ENCODE data around the gene AP2A2.

AP2A2 gene

DNA sequence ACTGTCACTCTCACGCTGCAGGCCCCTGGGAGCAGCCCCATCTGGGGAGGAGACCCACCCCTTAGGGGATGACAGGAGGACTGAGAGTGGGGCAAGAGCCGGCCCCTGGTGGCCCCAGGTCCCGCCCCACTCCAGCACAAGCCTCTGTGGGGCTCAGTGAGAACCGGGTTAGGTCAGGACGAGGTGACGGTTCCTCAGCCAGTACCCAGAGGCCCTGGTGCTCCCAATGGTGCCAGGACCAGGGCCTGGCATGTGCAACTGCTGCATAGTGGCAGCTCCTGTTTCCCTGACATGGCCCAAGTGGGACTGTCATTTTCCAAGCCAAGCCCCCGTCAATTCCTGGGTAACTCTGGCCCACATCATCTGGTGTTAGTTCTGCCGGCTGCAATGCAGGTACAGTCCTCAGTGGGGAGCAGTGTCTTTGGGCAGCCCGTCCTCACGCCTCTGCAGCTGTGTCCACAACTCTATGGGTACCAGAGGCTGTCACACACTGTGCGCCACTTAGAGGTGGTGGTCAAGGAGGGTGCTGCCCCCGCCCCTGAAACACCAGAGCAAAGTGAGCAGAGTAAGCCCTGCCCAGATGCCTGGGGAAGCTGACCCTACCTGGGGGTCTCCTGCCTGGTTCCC lies 31.0 kb upstream of the AP2A2 start:
- no peak for TF ChIP-seq TAF1 (IDR thresholded peaks at IDR 0.05; ENCODE audit: low read depth)
- TF ChIP-seq ZBTB7A (IDR thresholded peaks at IDR 0.05; ENCODE audit: low read depth): no peak
- TF ChIP-seq TEAD4 (IDR thresholded peaks at IDR 0.05): no peak
- TF ChIP-seq EGR1 (IDR thresholded peaks at IDR 0.05): no peak
- no peak for TF ChIP-seq YY1 (IDR thresholded peaks at IDR 0.05; ENCODE audit: low read depth)
- no peak for TF ChIP-seq RAD21 (IDR thresholded peaks at IDR 0.05; ENCODE audit: low read depth)
- TF ChIP-seq EP300 (IDR thresholded peaks at IDR 0.05; ENCODE audit: borderline replicate concordance): no peak
- no peak for TF ChIP-seq CREB1 (IDR thresholded peaks at IDR 0.05; ENCODE audit: low read depth)
- TF ChIP-seq FOXM1 (IDR thresholded peaks at IDR 0.05; ENCODE audit: borderline replicate concordance, low read depth): no peak
- no peak for TF ChIP-seq NFIC (IDR thresholded peaks at IDR 0.05)
- TF ChIP-seq, protein P1, sequence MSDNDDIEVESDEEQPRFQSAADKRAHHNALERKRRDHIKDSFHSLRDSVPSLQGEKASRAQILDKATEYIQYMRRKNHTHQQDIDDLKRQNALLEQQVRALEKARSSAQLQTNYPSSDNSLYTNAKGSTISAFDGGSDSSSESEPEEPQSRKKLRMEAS (IDR thresholded peaks at IDR 0.05): no peak
- TF ChIP-seq, protein P2, sequence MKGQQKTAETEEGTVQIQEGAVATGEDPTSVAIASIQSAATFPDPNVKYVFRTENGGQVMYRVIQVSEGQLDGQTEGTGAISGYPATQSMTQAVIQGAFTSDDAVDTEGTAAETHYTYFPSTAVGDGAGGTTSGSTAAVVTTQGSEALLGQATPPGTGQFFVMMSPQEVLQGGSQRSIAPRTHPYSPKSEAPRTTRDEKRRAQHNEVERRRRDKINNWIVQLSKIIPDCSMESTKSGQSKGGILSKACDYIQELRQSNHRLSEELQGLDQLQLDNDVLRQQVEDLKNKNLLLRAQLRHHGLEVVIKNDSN (IDR thresholded peaks at IDR 0.05): no peak
- no peak for TF ChIP-seq TCF12 (IDR thresholded peaks at IDR 0.05; ENCODE audit: low read depth)
- TF ChIP-seq, protein P3, sequence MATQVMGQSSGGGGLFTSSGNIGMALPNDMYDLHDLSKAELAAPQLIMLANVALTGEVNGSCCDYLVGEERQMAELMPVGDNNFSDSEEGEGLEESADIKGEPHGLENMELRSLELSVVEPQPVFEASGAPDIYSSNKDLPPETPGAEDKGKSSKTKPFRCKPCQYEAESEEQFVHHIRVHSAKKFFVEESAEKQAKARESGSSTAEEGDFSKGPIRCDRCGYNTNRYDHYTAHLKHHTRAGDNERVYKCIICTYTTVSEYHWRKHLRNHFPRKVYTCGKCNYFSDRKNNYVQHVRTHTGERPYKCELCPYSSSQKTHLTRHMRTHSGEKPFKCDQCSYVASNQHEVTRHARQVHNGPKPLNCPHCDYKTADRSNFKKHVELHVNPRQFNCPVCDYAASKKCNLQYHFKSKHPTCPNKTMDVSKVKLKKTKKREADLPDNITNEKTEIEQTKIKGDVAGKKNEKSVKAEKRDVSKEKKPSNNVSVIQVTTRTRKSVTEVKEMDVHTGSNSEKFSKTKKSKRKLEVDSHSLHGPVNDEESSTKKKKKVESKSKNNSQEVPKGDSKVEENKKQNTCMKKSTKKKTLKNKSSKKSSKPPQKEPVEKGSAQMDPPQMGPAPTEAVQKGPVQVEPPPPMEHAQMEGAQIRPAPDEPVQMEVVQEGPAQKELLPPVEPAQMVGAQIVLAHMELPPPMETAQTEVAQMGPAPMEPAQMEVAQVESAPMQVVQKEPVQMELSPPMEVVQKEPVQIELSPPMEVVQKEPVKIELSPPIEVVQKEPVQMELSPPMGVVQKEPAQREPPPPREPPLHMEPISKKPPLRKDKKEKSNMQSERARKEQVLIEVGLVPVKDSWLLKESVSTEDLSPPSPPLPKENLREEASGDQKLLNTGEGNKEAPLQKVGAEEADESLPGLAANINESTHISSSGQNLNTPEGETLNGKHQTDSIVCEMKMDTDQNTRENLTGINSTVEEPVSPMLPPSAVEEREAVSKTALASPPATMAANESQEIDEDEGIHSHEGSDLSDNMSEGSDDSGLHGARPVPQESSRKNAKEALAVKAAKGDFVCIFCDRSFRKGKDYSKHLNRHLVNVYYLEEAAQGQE (IDR thresholded peaks at IDR 0.05; ENCODE audit: low read depth): no peak

DNA sequence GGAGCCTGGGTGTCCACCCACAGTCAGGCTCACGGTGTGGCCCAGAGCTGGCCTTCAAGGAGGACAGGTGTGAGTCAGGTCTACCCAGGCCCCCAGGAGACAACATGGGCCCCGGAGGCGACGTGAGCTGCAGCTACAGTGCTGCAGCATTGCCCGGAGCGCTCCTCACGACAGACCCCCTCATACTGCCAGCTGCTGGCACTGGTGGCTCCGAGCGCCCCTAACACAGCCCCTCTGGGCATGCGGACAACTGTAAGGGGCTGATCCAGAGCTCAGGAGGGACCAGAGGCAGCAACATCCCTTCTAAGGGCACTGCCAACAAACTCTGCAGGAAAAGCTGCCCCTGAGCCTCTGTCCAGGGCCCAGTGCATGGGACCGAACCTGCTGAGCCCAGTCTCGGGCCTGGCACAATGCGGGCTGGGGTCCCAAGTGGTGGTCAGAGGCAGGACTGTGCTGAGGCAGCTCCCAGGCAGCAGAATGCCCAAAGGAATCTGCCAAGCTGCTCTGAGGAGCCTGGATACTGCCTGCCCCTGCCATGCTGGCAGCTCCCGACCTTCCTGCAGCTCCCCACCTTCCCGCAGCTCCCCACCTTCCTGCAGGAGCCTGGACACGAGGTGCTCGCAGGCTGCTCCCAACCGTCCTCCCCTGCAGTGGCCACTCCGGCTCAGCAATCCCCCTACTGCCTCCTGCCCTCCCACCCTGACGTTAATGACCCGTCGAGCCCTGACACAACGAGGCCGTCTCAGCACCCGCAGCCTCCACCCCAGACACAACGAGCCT lies 30.1 kb upstream of the AP2A2 start:
- TF ChIP-seq TEAD4 (IDR thresholded peaks at IDR 0.05): no peak
- no peak for TF ChIP-seq ZBTB7A (IDR thresholded peaks at IDR 0.05; ENCODE audit: low read depth)
- TF ChIP-seq EGR1 (IDR thresholded peaks at IDR 0.05): no peak
- no peak for TF ChIP-seq TAF1 (IDR thresholded peaks at IDR 0.05; ENCODE audit: low read depth)
- no peak for TF ChIP-seq EP300 (IDR thresholded peaks at IDR 0.05; ENCODE audit: borderline replicate concordance)
- TF ChIP-seq FOXM1 (IDR thresholded peaks at IDR 0.05; ENCODE audit: borderline replicate concordance, low read depth): no peak
- TF ChIP-seq, protein P1 (IDR thresholded peaks at IDR 0.05): no peak
- TF ChIP-seq YY1 (IDR thresholded peaks at IDR 0.05; ENCODE audit: low read depth): no peak
- no peak for TF ChIP-seq CREB1 (IDR thresholded peaks at IDR 0.05; ENCODE audit: low read depth)
- TF ChIP-seq, protein P3 (IDR thresholded peaks at IDR 0.05; ENCODE audit: low read depth): no peak
- TF ChIP-seq NFIC (IDR thresholded peaks at IDR 0.05): no peak
- TF ChIP-seq TCF12 (IDR thresholded peaks at IDR 0.05; ENCODE audit: low read depth): no peak
- no peak for TF ChIP-seq RAD21 (IDR thresholded peaks at IDR 0.05; ENCODE audit: low read depth)
- TF ChIP-seq, protein P2 (IDR thresholded peaks at IDR 0.05): no peak
- TF ChIP-seq CEBPB (IDR thresholded peaks at IDR 0.05): no peak

DNA sequence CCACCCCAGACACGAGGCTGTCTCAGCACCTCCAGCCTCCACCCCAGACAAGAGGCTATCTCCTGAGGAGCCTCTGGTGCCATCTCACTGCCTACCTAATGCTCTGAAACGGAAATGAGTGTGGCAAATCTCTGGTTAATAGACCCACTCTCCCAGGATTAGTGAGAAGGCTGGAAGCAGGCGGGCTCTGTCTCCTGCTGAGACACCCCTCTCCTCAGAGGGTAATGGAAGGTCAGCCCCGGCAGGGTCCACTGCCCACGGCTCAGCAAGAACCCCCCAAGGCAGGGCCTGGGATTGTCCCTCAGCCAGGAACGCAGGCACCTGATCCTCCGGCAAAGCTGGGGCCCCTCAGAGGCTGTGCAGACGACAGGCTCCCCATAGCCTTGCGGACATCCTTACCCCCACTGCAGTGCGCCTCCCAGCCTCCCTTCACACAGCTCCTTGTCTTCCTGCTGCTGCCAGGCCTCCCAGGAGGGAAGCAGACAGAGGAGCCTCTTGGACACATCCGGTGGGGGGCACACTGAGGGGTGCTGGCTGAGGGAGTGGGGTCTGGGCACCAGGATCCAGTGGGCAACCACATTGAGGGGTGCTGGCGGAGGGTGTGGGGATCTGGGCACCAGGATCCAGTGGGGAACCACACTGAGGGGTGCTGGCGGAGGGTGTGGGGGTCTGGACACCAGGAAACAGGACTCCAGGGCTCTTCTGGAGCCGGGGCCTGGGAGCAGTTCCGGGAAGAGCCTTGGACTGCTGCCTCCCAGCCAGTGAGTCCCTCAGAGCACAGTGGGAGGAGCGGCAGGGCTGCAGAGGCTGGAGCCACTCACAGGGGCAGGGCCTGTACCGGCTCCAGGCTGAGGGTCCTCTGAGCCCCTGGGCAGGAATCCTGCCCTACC lies 28.2 kb upstream of the AP2A2 start:
- no peak for TF ChIP-seq CREB1 (IDR thresholded peaks at IDR 0.05; ENCODE audit: low read depth)
- TF ChIP-seq, protein P1 (IDR thresholded peaks at IDR 0.05): no peak
- TF ChIP-seq TAF1 (IDR thresholded peaks at IDR 0.05; ENCODE audit: low read depth): no peak
- TF ChIP-seq RAD21 (IDR thresholded peaks at IDR 0.05; ENCODE audit: low read depth): no peak

DNA sequence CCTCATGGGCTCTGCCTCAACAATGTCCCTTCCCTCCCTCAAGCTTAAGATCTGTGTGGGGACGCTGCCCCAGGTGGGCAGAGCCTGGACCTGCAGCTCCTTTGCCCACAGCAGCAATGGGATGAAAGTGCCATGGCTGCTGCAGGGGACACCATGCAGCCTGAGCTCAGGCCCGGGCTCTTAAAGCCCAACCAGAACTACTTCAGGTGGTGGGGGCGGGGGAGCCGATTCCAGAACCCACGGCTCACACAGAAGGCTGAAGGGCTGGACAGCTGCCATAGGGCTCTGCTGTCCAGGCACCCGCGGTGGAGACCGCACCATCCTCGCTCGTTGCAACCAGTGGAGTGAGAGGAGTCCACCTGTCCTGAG lies 27.5 kb upstream of the AP2A2 start:
- TF ChIP-seq, protein P2 (IDR thresholded peaks at IDR 0.05): no peak
- TF ChIP-seq YY1 (IDR thresholded peaks at IDR 0.05; ENCODE audit: low read depth): no peak
- TF ChIP-seq RAD21 (IDR thresholded peaks at IDR 0.05; ENCODE audit: low read depth): peak; percentile 49; the same call in 1 of the 2 replicates
